ENCODE results near the gene ARHGAP15.

- TF ChIP-seq, protein P1, sequence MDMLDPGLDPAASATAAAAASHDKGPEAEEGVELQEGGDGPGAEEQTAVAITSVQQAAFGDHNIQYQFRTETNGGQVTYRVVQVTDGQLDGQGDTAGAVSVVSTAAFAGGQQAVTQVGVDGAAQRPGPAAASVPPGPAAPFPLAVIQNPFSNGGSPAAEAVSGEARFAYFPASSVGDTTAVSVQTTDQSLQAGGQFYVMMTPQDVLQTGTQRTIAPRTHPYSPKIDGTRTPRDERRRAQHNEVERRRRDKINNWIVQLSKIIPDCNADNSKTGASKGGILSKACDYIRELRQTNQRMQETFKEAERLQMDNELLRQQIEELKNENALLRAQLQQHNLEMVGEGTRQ (IDR thresholded peaks at IDR 0.05), result no peak
- TF ChIP-seq CHD2 (IDR thresholded peaks at IDR 0.05; ENCODE audit: low read length, partially characterized antibody) (no peak), ZSCAN20 (CRISPR knock-in tag; IDR thresholded peaks at IDR 0.05) (no peak), EP300 (IDR thresholded peaks at IDR 0.05) (no peak), BCL3 (IDR thresholded peaks at IDR 0.05) (no peak), CEBPB (IDR thresholded peaks at IDR 0.05) (no peak)
- TF ChIP-seq, protein P2, sequence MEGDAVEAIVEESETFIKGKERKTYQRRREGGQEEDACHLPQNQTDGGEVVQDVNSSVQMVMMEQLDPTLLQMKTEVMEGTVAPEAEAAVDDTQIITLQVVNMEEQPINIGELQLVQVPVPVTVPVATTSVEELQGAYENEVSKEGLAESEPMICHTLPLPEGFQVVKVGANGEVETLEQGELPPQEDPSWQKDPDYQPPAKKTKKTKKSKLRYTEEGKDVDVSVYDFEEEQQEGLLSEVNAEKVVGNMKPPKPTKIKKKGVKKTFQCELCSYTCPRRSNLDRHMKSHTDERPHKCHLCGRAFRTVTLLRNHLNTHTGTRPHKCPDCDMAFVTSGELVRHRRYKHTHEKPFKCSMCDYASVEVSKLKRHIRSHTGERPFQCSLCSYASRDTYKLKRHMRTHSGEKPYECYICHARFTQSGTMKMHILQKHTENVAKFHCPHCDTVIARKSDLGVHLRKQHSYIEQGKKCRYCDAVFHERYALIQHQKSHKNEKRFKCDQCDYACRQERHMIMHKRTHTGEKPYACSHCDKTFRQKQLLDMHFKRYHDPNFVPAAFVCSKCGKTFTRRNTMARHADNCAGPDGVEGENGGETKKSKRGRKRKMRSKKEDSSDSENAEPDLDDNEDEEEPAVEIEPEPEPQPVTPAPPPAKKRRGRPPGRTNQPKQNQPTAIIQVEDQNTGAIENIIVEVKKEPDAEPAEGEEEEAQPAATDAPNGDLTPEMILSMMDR (IDR thresholded peaks at IDR 0.05), result no peak
These were observed 4.6 kb downstream of the ARHGAP15 start for GRCh38 chr2:143133783-143134182.

All from A549 (cell line).